LNCAP (cell line): ENCODE results near the gene GTPBP6.

ENCODE experiments used
- CTCF ChIP-seq: fragments of 450-650 bp; IDR thresholded peaks from 2 replicates; pipeline ENCODE4 v1.5.1; 2017; ENCODE audit warnings: mild to moderate bottlenecking

Gene GTPBP6

GRCh38 chrX:360496-361150 lies 42.0 kb upstream of the GTPBP6 start:
- no peak for TF ChIP-seq CTCF

- TF ChIP-seq CTCF, result no peak
Measured at GRCh38 chrX:358651-359143, 40.1 kb upstream of the GTPBP6 start.

GRCh38 chrX:357693-358471 lies 39.3 kb upstream of the GTPBP6 start:
- TF ChIP-seq CTCF, result no peak

GRCh38 chrX:357035-357692 lies 38.6 kb upstream of the GTPBP6 start:
- no peak for TF ChIP-seq CTCF

- TF ChIP-seq CTCF, result no peak
Measured at GRCh38 chrX:356385-357034, 37.9 kb upstream of the GTPBP6 start.

- TF ChIP-seq CTCF, result no peak
Measured at GRCh38 chrX:355329-356050, 36.9 kb upstream of the GTPBP6 start.
